OCI-M1 (cell line): ENCODE measurements around the gene SLC25A41.
A peak's percentile ranks its signal among the peaks of the same experiment; 100 is the strongest.
"Not testable (repeated sequence)": the region's sequence is repeated elsewhere in the genome, so short reads cannot be mapped to it uniquely, and the experiment has no call there.

Experiments
- DNase-seq: peaks from one replicate; lab custom pipeline; 2025; lab: John Stamatoyannopoulos, UW

Gene SLC25A41

DNA sequence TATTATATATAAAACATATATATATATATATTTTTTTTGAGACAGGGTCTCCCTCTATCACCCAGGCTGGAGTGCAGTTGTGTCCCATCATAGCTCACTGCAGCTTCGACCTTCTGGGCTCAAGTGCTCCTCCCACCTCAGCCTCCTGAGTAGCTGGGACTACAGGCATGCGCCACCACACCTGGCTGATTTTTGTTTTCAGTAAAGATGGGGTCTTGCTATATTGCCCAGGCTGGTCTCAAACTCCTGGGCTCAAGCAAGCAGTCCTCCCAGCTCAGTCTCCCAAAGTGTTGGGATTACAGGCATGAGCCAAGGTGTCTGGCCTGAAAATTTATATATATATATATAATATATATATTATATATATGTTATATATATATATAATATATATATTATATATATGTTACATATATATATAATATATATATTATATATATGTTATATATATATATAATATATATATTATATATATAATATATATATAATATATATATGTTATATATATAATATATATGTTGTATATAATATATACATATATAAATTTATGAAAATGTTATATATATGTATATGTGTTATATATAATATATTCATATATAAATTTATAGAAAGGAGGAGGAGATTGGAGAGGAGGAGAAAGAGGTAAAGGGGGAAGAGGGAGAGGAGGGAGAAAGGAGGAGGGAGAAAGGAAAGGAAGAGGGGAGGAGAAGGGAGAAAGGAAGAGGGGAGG, 4.7 kb downstream of the SLC25A41 start:
- not testable (repeated sequence) for DNase-seq

DNA sequence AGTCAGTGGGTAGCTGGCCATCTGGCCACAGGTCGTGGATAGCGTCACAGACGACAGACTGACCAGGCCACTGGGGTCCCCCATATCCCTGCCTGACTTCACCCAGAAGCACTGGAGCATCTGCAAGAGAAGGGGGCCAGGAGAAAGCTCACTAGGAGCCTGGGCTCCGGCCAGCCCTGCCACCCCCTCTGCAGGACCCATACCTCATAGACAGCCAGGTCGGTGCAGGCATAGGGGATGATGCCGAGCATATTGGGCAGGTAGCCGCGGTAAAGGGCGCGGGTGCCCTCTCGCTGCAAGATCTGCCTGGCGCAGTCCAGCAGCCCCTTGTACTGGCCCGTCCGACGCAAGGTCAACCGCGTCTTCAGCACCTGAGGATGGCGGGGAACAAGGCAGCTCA, 6.4 kb downstream of the SLC25A41 start:
- no peak for DNase-seq

DNA sequence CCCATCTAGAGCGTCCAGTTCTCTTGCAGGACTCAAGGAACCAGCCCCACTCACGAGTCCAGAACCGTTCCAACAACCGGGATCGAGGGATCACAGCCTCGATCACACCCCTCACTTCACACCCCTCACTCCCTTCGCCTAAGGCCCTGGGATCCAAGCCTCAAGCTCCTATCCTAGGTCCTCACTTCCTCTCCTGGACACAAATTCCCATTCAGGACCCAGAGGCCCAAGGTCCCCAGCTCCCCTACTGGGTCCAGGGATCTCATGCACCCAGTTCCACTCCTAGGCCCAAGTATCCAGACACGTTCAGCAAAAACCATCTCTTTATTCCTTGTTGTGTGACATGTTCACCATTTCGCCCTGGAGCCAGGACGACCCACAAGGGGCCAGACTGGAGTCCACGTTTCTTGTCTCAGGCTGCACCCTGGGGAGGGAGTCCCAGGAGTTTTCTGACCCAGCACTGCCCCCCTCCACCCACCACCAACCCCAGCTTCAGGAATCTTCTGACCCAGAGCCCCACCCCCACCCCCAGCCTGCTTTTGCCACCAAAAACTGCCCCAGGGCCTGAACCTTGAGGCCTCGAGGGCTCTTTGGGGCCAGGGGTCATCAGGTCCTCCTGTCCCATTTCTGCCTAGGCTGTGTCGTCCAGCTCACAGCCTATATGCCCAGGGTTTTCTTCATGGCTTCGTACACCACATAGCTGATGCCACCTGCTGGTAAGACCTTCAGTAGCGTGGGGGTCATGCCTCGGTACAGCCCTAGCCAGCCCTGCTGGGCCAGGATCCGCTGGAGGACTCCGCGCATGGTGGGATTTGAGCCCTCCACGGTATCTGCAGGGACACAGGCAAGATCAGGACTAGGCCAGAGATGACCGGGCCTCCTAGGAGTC, 7.6 kb downstream of the SLC25A41 start:
- DNase-seq: peak; percentile 12

GRCh38 chr19:6424939-6425731, 8.4 kb downstream of the SLC25A41 start:
- DNase-seq: peak; percentile 100

GRCh38 chr19:6424195-6424938, 9.2 kb downstream of the SLC25A41 start, which contains the start of gene KHSRP:
TSS of gene KHSRP (minus strand) at chr19:6424811. CDS start at chr19:6424701, 110 bp downstream.
- peak; percentile 1 for DNase-seq

DNA sequence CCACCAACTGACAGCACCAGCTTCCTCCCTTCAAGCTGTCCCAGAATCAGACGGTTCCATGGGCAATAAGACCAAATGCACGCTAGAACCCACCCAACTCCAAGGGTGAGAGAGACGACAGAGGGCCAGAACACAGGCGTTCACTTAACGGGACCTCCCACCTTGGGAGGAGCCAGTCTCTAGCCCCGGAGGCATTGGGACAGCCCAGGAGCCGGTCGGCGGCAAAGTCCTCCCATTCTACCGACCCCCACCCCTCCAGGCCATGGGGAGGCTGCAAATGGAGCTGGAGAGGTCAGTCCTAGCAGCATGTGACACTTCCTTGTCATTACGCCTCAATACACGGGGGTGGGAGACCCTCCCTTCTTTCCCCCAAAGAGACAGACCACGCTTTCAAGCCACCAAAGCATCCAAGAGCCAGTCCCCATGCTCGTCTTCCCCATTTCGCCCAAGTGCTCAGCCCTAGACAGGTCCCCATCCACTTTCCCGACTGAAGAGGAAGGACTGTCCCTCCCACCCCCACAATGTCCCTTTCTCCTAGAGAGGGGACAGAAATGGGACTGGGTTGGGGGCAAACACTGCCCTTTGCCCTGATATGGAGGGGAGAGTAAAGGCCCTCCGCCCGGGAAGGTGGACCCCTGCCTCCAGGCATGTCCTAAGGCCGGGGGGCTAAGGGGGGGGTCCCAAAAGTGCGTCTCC, 9.9 kb downstream of the SLC25A41 start:
- peak; percentile 44 for DNase-seq

DNA sequence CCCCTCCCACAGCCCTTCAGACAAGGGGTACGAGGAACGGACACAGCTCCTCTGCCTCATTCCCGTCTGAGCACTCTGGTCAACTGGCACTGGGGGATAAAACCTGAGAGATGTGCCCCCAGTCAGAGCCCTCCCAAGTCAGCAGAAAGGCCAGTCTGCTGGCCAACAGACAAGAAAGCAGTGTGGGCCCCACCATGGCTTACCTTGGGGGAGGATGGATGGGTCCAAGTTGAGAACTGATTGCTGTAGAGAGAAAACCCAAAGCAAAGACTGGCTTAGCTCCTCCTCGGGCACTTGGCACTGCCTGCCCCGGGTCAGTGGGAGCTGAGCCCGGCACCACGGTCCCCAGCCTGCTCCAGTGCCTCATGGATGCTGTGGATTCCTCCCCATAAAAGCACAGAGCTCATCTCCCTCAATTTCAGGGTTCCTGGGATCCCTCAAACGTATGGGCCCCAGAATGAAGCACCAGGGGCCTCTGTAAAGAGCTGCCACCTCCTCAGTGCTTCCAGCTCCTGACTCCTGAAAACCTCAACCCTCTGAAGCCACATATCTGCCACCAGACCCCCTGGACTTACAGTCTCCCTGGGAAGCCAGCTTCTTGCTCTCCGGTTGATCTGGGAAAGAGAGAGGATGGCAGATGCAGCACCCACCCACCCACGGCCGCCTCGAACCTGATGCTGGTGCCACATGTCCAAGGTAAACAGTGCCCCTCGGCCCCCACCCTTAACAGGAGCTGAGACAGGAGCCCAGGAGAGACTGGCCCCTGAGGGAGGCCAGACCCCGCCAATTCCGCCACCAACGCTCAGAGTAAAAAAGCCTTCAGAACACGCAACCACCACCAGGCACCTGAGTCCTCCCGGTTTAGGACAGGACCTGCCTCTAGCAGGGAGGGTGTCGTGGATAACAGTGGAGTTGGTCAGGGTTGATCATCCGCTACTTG, 12.2 kb downstream of the SLC25A41 start:
- no peak for DNase-seq

DNA sequence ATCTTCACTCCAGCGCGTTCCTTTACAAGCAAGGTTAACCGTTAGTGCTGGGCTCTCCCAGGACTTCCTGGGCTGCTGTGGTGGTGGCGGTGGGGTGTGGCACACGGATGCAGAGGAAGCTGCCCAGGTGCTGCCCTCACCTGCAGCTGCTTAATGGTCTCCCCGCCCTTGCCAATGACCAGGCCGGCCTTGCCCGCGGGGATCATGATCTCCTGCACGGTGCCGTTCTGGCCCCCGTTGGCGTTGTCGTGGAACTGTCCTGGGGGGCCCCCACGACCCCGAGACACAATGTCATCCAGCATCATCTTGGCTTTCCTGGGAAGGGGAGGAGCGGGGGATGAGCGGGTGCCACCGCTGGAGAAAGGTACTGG, 15.0 kb downstream of the SLC25A41 start:
- DNase-seq: no peak

GRCh38 chr19:6417713-6418561, 15.6 kb downstream of the SLC25A41 start:
- DNase-seq: no peak

DNA sequence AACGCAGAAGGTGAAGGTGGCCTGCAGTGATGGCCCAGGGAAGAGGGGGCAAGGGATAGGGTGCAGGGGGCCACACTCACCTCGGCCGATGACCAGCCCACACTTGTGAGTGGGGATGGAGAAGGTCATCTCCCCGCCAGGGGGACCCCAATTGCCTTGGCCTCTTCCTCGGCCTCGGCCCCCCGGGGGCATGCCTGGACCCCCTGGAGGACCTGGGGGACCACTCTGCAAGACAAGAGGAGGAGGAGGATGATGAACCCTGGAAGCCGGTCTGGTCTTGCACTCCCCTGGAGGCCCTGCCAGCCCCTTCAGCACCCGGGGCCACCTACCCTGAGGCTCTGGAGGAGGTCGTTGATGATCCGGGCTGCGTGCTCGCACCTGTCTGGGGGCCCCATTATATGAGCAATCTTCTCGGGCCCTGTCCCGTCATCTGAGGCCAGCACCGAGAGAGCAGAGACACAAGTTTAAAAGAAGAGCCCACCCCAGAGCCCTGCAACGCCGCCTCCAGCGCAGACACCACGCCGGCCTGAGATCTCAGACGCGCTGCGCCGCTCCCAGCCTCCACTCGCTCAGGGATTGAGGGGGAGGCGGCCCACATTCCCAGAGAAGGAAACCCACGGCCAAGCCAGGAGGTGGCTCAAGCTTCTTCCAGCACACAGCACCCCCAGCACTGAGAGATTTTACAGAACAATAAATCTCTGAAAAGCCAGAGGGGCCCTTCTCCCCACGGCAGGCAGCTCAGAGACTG, 16.7 kb downstream of the SLC25A41 start:
- DNase-seq: no peak

DNA sequence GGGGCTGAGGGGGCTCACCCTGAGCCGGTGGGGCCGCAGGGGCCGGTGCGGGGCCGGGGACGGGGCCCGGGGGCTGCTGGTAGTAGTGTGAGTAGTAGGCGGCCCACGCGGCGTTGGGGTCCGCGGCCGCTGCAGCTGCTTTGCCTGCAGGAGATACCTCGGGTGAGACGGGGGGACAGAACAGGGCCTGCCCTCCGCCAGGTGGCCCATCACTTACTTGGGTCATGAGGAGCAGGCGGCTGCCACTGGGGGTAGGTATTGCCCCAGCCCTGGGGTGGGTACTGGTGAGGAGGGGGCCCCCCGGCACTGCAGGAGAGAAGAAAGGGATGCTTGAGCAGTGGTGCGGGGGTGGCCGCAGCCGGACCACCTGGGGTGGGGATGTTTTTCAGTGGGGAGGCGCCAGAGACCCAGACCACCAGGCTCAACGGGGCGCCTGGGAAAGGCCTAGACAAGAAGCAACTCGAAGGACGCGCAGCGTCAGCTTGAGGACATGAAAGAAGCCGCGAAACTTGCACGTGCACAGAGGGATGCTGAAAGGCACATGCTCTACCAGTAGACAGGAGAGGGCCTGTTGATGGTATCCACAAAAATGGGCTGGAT, 17.9 kb downstream of the SLC25A41 start:
- DNase-seq: no peak

GRCh38 chr19:6414793-6415590, 18.6 kb downstream of the SLC25A41 start:
- no peak for DNase-seq

GRCh38 chr19:6413721-6414643, 19.6 kb downstream of the SLC25A41 start:
- DNase-seq: no peak

GRCh38 chr19:6413291-6413690, 20.3 kb downstream of the SLC25A41 start:
- DNase-seq: no peak

- peak; percentile 1 for DNase-seq
Observed at GRCh38 chr19:6412447-6413091, 21.0 kb downstream of the SLC25A41 start.
